B cell (primary cell): ENCODE data around the gene POMT2. TPM values are rescaled to one million over a fixed set of nuclear protein-coding genes. Genes with fewer than 3 reads are reported as not detected.

ENCODE experiments used
- ATAC-seq: fragments of 200-7000 bp; cut with Tn5 transposase; one replicate; pipeline ENCODE4 v1.10.0; 2021; ENCODE audit warnings: low read depth, mild to moderate bottlenecking, moderate number of reproducible peaks, moderate library complexity
- CTCF ChIA-PET: fragments of 350-600 bp; sonication (Branson Sonifier 250); formaldehyde crosslinking; loops from one replicate; lab custom pipeline; 2021; ENCODE audit warnings: antibody characterized with exemption, inconsistent platforms; lab: Charles Lee
- POLR2A ChIA-PET: fragments of 350-600 bp; sonication (Branson Sonifier 250); formaldehyde crosslinking; loops from one replicate; lab custom pipeline; 2021; ENCODE audit warnings: antibody characterized with exemption; lab: Charles Lee
- DNase-seq: peaks from one replicate; pipeline ENCODE4 v3.0.0; 2013
- H2AFZ ChIP-seq: 2 replicates; pipeline ENCODE4 v1.6.1; 2012; ENCODE audit warnings: mild to moderate bottlenecking, low read depth, low read length; ENCODE audit not compliant: insufficient read depth, poor library complexity, severe bottlenecking
- H3K27ac ChIP-seq, 2 donors: 1 replicate in 1 of 2; 2 replicates in 1 of 2; pipeline ENCODE4 v1.5.1; 2012 to 2013; ENCODE audit warnings: low read length in 2 of 2, mild to moderate bottlenecking in 2 of 2, moderate library complexity in 1 of 2
- H3K27me3 ChIP-seq, 4 experiments: fragments of 200-600 bp in 1 of 4; sonication (generic) in 1 of 4; replicated peaks in 1 of 4; 1 replicate in 2 of 4; 2 replicates in 2 of 4; pipeline versions ENCODE4 v1.6.1 to v1.7.0; 2013 to 2016; ENCODE audit warnings: low read length in 3 of 4, mild to moderate bottlenecking in 2 of 4, mixed read lengths in 1 of 4, moderate library complexity in 1 of 4; ENCODE audit not compliant: insufficient read depth in 4 of 4, control insufficient read depth in 3 of 4; ENCODE audit errors: control extremely low read depth in 1 of 4
- H3K36me3 ChIP-seq, 2 experiments: replicated peaks in 1 of 2; 1 replicate in 1 of 2; 2 replicates in 1 of 2; pipeline versions ENCODE4 v1.6.1 to v1.7.1; 2013; ENCODE audit warnings: low read length in 1 of 2; ENCODE audit not compliant: insufficient read depth in 2 of 2, control insufficient read depth in 1 of 2; ENCODE audit errors: control extremely low read depth in 1 of 2, extremely low read depth in 1 of 2
- H3K4me1 ChIP-seq, 2 donors: fragments of 200-600 bp in 1 of 2; sonication (generic) in 1 of 2; 1 replicate in 1 of 2; 2 replicates in 1 of 2; pipeline versions ENCODE4 v1.5.1 to v1.6.1; 2013 to 2017; ENCODE audit warnings: low read length in 2 of 2; ENCODE audit not compliant: control insufficient read depth in 2 of 2, insufficient read depth in 2 of 2
- H3K4me2 ChIP-seq: replicated peaks from 2 replicates; pipeline ENCODE3; 2012; ENCODE audit warnings: mild to moderate bottlenecking, low read depth, low read length; ENCODE audit not compliant: poor library complexity, severe bottlenecking
- H3K4me3 ChIP-seq, 5 experiments: fragments of 200-600 bp in 1 of 5; sonication (generic) in 1 of 5; 1 replicate in 3 of 5; 2 replicates in 2 of 5; pipeline versions ENCODE4 v1.5.1 to v1.7.0; 2011 to 2016; ENCODE audit warnings: low read length in 4 of 5, mild to moderate bottlenecking in 4 of 5, low read depth in 2 of 5, control low read depth in 1 of 5, moderate library complexity in 1 of 5; ENCODE audit not compliant: insufficient read depth in 1 of 5; ENCODE audit errors: control extremely low read depth in 1 of 5, extremely low read depth in 1 of 5
- H3K79me2 ChIP-seq: fragments of 200-600 bp; sonication (generic); one replicate; pipeline ENCODE4 v1.6.0; 2016; ENCODE audit warnings: low read length; ENCODE audit not compliant: control insufficient read depth, insufficient read depth
- H3K9ac ChIP-seq: fragments of 200-600 bp; sonication (generic); 2 replicates; pipeline ENCODE4 v1.6.1; 2017; ENCODE audit warnings: mild to moderate bottlenecking, low read length, moderate library complexity
- H3K9me3 ChIP-seq, 3 donors: one replicate each; pipeline versions ENCODE4 v1.6.1 to v1.7.1; 2013; ENCODE audit warnings: low read length in 2 of 3; ENCODE audit not compliant: control insufficient read depth in 2 of 3, insufficient read depth in 1 of 3; ENCODE audit errors: control extremely low read depth in 1 of 3
- H4K20me1 ChIP-seq: 2 replicates; pipeline ENCODE4 v1.6.0; 2012; ENCODE audit warnings: mild to moderate bottlenecking, low read length; ENCODE audit not compliant: insufficient read depth, control insufficient read depth, poor library complexity, severe bottlenecking
- H3K27ac Mint-ChIP-seq: one replicate; pipeline ENCODE4 v1.8.0; 2021; ENCODE audit warnings: mixed read lengths
- H3K27me3 Mint-ChIP-seq: one replicate; pipeline ENCODE4 v1.8.0; 2021; ENCODE audit warnings: mixed read lengths
- H3K4me1 Mint-ChIP-seq: one replicate; pipeline ENCODE4 v1.8.0; 2021; ENCODE audit warnings: mixed read lengths
- H3K4me3 Mint-ChIP-seq: one replicate; pipeline ENCODE4 v1.8.0; 2021; ENCODE audit warnings: mixed read lengths
- H3K9me3 Mint-ChIP-seq: one replicate; pipeline ENCODE4 v1.8.0; 2022; ENCODE audit warnings: mixed read lengths; ENCODE audit not compliant: insufficient read depth
- CTCF ChIP-seq: fragments of 200-600 bp; IDR thresholded peaks from one replicate; pipeline ENCODE4 v1.8.0; 2022; ENCODE audit warnings: antibody characterized with exemption, mild to moderate bottlenecking
- EZH2 ChIP-seq: IDR thresholded peaks from 2 replicates; pipeline ENCODE4 v1.6.1; 2012; ENCODE audit warnings: borderline replicate concordance, low read depth, mild to moderate bottlenecking, moderate library complexity, low read length; ENCODE audit not compliant: insufficient read depth, poor library complexity, severe bottlenecking
- WGBS: methylation state at CpG from one replicate; pipeline ENCODE4 v1.1.5; 2013; ENCODE audit warnings: missing lambda C conversion rate; ENCODE audit not compliant: insufficient coverage; 5-methylcytosine and 5-hydroxymethylcytosine counted together
- intact Hi-C: fragments of 100-400 bp; cut with micrococcal nuclease; formaldehyde crosslinking; loops from one replicate; pipeline ENCODE4 v1.10.0; 2022
- polyA plus RNA-seq: library from polyadenylated mRNA; depleted of rRNA; stranded (reverse); fragments of >200 nt; gene quantifications from 2 replicates; pipeline ENCODE4 v1.2.3, GENCODE V29; 2012
- total RNA-seq, 2 donors: library from RNA; stranded (reverse); fragments of 120-200 nt in 1 of 2; gene quantifications; 1 replicate in 1 of 2; 2 replicates in 1 of 2; pipeline versions ENCODE4 v1.2.3 to v1.2.4, GENCODE V29; 2013 to 2022

POMT2 gene
- total and polyA plus RNA-seq, 2 donors (not counting 1 experiment from before 2014, with no cell fraction given): 14.3 to 36.6 TPM

- no peaks in the 10 kb centered on the region for H3K9me3 ChIP-seq
- no peak overlapping the region for H3K27ac ChIP-seq
- no peak overlapping the region for H2AFZ ChIP-seq
- Mint-ChIP-seq H3K27ac (no peak overlapping the region), H3K9me3 (no peaks in the 10 kb centered on the region), H3K4me1 (no peaks in the 10 kb centered on the region), H3K27me3 (peaks cover 5% of the 10 kb centered on the region), H3K4me3 (no peak overlapping the region)
- no peaks in the 10 kb centered on the region for H3K27me3 ChIP-seq
- no peak for ATAC-seq
- H3K4me2 ChIP-seq: no peak overlapping the region
- no peaks in the 10 kb centered on the region for H4K20me1 ChIP-seq
- ChIA-PET POLR2A (no interaction called here), CTCF (interaction anchor here (0.7 kb wide), 1 partner anchor 11 kb away, joined by 3 read pairs; no protein-coding TSS in a partner anchor)
- intact Hi-C loops: no loop called here
- H3K9ac ChIP-seq: no peak overlapping the region
- 58% methylated on average over 4 of the region's 6 CpGs for WGBS
- no peak for DNase-seq
- TF ChIP-seq CTCF: no peak
- TF ChIP-seq EZH2: no peak
- no peak overlapping the region for H3K4me3 ChIP-seq
- no peaks in the 10 kb centered on the region for H3K79me2 ChIP-seq
- H3K4me1 ChIP-seq: no peaks in the 10 kb centered on the region
- no peaks in the 10 kb centered on the region for H3K36me3 ChIP-seq
Measured at GRCh38 chr14:77228056-77228455, 92.6 kb downstream of the POMT2 start.

- H3K27me3 Mint-ChIP-seq: no peaks in the 10 kb centered on the region
- no peak overlapping the region for H3K4me3 Mint-ChIP-seq
- no peak overlapping the region for H2AFZ ChIP-seq
- no peak overlapping the region for H3K27ac ChIP-seq
- WGBS: 87% methylated on average over 14 of the region's 14 CpGs
- H3K9me3 ChIP-seq: no peaks in the 10 kb centered on the region
- H3K27me3 ChIP-seq: no peaks in the 10 kb centered on the region
- H3K79me2 ChIP-seq: no peaks in the 10 kb centered on the region
- POLR2A ChIA-PET: no interaction called here
- no peaks in the 10 kb centered on the region for H4K20me1 ChIP-seq
- H3K4me2 ChIP-seq: no peak overlapping the region
- CTCF ChIA-PET: interaction anchor here (0.7 kb wide), 1 partner anchor 37 kb away, joined by 5 read pairs; no protein-coding TSS in a partner anchor
- no peaks in the 10 kb centered on the region for H3K4me1 Mint-ChIP-seq
- no peaks in the 10 kb centered on the region for H3K4me1 ChIP-seq
- ATAC-seq (no peak), DNase-seq (no peak)
- intact Hi-C loops: no loop called here
- no peak overlapping the region for H3K4me3 ChIP-seq
- H3K27ac Mint-ChIP-seq: no peak overlapping the region
- no peaks in the 10 kb centered on the region for H3K36me3 ChIP-seq
- H3K9ac ChIP-seq: no peak overlapping the region
- TF ChIP-seq EZH2 (no peak), CTCF (no peak)
- H3K9me3 Mint-ChIP-seq: no peaks in the 10 kb centered on the region
Measured at GRCh38 chr14:77225892-77226557, 94.7 kb downstream of the POMT2 start.
